ENCODE results near the gene DCUN1D1.
"Not testable (repeated sequence)": the region's sequence is repeated elsewhere in the genome, so short reads cannot be mapped to it uniquely, and the experiment has no call there.

Gene DCUN1D1
- total RNA-seq = 47.1 to 73.0 (median 62.7) reads per million in 3 experiments

DNA sequence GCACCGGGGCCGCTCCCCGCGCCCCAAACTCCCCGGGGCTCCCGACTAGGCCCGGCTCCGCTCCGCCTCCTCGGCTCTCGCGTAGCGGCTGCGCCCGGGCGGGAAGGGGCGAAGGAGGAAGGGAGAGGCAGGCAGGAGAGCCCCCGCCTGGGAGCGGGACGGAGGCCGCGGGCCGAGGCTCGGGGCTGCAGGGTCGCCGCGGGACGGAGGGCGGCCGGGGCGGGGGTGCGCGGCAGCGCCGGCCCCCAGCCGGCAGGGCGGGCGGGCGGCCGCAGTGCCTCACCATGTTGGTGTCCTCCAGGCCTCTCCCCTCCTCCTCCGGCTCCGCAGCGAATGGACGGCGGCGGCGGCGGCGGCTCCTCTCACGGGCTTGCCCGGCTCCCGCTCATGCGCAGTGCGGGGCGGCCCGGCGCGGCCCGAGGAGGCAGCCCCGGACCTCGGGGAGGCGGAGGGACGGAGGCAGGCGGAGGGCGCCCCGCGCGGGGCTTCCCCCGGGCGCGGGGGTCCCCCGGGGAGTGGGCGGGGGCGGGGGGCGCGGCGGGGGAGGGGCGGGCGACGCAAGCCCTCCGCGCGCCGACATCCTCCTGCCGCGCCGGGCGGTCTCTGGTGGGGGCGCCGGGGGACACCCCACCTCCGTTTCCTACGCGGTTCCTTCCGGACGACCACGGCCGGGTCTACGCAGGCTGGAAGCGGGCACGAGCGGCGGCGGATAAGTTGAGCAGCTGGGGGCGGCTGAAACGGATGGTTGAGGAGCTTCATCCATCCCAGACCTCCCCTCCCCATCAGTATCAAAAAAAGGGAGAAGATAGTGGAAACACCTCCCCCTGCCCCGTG, at the start of gene DCUN1D1:
Gene DCUN1D1, minus strand, starts transcription at position 335 of the 834 bp plus-strand sequence. Its CDS starts 49 bp downstream, at position 286.
- DNase-seq = peak; percentile 87

DNA sequence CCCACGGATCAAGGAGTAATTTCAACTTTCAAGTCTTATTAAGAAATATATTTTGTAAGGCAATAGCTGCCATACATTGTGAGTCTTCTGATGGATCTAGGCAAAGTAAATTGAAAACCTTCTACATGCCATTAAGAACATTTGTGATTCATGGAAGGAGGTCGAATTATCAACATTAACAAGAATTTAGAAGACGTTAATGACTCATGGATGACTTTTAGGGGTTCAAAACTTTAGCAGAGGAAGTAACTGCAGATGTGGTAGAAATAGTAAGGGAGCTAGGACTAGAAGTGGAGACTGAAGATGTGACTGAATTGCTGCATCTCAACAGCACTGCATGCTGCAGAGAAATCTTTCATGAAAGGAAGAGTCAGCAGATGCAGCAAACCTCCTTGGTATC, 48.1 kb upstream of the DCUN1D1 start:
- no peak for DNase-seq

DNA sequence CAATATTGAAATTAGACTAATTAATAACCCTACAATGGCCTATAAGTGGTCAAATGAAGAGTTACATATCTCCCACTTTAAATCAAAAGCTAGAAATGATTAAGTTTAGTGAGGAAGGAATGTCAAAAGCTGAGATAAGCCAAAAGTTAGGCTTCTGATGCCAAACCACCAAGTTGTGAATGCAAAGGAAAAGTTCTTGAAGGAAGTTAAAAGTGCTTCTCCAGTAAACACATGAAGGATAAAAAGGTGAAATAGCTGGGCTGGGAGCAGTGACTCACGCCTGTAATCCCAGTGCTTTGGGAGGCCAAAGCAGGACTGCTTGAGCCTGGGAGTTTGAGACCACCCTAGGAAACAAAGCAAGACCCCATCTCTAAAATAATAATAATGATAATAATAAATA, 46.9 kb upstream of the DCUN1D1 start:
- no peak for DNase-seq

DNA sequence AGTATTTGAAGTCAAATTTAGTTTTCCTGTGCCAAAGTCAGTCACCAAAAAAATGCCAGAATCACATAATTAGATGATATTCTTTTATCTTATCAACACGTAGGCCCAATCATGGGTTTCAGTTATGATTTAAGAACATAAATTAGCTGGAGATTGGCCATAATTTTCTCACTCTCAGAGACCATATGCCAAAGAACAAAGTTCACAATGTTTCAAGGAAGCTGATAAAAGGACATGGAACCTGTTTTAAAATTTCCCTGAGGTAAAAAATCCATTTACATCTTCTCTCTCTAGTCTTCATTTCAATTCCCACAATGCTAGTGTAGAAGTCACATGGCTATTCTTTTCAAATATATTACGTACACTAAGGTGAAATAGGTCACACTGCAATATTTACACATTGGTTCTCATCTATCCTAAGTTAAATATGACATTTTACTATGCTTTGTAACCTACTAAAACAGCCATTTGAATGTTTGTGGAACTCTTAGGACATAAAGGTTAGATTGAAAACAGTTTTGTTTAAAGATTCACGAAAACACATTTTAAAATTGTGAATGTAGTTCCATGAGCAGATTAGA, 42.7 kb upstream of the DCUN1D1 start:
- no peak for DNase-seq

DNA sequence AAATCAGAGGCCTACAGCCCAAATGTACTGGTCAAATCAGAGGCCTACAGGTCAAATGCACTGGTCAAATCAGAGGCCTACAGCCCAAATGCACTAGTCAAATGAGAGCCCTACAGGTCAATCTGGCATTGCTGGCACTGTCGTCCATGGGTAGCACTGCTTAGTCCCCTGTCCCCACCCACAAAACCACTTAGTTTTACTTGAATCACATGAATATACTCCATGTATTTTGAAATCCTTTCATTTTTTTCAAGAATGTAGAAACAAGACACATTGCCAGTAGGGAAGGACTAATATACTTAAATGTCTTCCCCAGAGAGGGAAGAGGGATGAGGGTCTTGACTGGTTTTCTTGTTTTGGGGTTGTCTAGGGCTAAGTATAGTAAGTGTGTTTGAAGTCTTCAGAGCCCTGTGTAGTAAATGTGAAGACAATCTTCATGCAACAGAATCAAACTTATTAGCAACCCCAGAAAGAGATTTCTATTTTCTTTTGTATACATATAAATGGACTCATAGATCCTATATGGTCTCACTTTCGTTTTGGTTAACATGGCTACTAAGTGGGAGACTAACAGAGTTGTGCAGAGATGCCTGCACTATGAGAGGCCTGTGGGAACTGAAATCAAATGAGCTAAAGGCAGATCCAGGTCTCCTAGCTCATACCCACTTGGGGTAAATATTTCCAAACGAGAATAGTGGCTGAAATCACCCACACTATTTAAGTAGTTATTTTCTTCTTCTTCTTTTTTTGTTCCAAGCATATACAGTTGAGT, 38.3 kb upstream of the DCUN1D1 start:
- DNase-seq = peak; percentile 2

DNA sequence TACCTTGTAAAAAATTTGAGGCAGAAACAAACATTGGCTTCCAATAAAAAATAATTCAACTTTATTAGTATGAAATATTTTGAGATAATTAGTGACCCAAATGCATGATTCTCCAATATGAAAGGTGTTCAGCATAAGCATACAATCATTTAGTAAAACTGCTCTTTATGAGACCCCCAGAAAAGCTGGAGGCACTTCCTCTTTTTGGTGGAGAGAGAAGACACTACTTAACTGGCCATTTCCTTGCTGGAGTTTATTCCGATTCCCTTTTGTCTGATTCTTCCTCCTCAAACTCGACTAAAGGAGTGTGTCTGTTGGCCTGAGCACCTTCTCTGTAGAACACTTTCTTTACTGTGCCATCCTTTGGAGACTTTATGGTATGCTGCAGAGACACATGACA, 34.8 kb upstream of the DCUN1D1 start:
- no peak for DNase-seq

DNA sequence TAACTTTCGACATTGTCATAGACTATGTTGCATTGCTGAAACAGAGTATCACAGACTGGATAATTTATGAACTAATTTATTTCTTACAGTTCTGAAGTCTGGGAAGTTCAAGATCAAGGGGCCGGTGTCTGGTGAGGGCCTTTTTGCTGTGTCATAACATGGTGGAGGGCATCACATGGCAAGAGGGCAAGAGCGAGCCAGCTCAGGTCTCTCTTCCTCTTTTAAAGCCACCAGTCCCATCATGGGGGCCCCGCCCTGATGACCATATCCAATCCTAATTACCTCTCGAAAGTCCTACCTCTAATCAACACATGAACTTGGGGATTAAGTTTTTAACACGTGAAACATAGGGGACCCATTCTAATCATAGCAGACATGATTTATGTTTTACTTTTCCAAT, 33.5 kb upstream of the DCUN1D1 start:
- no peak for DNase-seq

DNA sequence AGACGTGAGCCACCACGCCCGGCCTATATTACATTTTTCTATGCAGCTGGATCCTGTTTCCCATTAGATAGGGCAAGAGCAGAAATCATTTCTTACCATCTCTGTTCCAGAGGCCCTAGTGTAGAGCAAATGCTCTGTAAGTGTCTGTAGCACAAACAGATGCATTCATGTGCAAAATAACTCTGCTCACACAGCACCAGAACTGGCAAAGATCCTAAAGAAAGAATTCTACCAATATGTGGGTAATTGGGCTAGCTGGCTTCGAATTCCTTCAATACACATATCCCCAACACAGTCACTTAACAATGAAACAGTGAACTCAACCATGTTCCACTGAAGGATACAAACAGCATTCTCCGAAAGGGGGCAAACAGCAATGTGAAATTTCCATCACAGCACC, 32.7 kb upstream of the DCUN1D1 start:
- DNase-seq = no peak

DNA sequence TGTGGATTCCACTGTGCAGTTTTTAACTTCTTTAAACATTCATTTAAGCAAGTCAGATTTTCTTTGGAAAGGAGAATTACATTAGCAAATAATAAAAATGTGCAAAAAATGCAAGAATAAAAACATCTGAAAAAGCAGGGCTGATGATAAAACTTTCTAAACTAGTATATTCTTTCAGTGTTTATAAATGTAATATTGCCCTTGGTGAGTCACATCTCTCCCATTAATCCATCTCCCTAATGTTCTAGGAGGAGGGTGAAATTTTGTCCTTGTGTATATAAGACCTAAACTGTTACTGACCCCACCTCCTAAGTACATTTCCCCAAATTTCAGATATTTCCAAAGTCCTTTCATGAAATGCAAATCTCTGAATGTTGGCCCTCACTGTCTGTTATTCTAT, 28.5 kb upstream of the DCUN1D1 start:
- no peak for DNase-seq

DNA sequence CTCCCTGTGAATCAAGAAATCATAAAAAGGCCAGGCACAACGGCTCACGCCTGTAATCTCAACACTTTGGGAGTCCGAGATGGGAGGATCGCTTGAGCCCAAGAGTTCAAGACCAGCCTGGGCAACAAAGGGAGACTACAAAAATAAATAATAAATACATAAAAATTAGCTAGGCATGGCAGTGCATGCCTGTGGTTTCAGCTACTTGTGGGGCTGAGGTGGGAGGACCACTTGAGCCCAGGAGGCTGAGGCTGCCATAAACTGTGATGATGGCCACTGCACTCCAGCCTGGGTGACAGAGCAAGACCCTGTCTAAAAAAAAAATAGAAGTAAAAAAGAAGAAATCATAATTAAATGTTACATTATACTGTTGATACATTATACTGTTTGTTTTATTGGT, 28.0 kb upstream of the DCUN1D1 start:
- DNase-seq = no peak

DNA sequence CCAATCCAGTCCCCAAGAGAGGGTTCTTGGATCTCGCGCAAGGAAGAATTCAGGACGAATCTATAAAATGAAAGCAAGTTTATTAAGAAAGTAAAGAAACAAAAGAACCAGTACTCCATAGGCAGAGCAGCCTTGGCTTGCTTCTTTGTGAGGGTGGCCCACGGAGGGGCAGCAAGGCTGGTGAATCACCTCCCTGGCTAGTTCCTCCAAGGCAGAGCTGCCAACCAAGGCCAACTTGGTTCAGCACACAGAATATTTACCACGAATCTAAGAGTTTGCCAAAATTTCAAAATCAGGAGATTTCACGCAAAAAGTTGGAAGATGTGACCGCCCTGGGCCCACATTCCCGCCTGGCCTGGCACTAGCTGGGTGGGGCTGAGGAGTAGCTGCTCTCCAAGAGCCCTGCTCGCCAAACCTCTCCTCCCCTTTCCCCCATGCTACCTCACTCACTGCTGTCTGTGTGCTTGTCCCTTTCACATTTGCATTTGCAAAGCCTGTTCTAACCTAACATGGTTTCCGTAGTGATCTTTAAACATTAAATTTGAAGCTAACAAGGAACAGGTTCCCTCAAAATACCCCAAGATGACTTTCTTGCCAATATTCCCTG, 26.2 kb upstream of the DCUN1D1 start:
- DNase-seq = no peak

DNA sequence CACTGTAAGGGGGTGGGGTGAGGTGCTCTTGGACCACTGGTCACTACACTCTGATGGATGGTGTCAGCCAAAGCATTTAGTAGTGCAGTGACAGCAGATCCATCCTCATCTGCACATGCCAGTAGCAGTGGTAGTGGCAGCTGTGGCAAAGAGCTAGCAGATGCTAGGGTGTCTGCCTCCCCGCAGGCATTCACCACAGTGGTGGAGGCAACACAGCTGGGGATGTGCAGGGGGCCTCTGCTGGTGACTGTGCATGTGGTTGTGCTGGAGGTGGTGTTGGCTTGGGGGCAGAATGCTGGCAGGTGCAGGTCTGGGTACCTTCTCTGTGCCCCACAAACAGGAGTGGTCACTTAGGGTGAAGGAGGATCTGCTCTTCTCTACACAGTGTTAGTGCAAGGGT, 19.4 kb upstream of the DCUN1D1 start:
- no peak for DNase-seq

DNA sequence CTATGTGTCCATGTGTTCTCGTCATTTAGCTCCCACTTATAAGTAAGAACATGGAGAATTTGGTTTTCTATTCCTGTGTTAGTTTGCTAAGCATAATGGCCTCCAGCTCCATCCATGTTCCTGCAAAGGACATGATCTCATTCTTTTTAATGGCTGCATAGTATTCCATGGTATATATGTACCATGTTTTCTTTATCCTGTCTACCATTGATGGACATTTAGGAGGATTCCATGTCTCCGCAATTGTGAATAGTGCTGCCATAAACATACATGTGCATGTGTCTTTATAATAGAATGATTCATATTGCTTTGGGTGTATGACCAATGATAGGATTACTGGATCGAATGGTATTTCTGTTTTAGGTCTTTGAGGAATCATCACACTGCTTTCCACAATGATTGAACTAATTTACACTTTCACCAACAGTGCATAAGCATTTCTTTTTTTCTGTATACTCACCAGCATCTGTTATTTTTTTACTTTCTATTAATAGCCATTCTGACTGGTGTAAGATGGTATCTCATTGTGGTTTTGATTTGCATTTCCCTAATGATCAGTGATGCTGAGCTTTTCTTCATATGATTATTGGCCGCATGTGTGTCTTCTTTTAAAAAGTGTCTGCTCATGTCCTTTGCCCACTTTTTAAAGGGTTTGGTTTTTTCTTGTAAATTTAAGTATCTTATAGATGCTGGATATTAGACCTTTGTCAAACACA, 13.3 kb upstream of the DCUN1D1 start:
- not testable (repeated sequence) for DNase-seq

DNA sequence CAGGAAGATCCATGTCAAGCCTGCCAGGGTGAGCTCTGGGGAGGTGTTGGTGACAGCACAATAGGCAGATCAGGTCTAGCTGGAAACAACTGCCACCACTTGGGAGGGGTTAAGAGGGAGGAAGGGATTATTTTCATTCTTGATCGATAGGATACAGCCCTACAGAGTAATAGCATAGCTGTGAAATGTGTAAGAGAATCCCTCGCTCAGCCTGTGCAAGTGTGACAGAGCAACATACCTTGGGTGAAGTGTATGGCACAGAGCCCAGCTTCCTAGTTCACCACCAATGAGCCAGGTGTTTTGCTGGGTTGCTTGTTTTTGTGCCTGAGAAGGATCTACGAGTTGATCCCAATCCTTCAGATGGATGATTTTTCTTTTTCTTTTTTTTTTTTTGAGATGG, 9.2 kb upstream of the DCUN1D1 start:
- no peak for DNase-seq

DNA sequence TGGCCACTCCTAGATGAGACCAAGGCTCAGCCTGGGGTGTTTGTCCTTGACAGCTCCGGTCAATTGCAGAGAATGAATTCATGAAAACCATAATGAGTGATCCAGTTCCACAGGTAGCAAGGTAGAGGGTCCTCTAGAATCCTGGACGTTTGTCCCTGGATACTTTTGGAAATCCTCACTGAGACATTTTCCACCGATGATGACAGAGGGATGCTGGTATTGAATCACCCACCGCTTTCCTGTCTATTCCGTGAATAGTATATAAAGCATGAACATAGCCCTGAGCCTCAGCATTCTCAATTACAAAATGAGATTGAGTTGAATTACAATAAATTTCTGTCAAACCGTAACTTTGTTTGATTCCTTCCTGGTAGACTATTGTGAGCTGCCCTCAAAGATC, 5.7 kb upstream of the DCUN1D1 start:
- DNase-seq = no peak

DNA sequence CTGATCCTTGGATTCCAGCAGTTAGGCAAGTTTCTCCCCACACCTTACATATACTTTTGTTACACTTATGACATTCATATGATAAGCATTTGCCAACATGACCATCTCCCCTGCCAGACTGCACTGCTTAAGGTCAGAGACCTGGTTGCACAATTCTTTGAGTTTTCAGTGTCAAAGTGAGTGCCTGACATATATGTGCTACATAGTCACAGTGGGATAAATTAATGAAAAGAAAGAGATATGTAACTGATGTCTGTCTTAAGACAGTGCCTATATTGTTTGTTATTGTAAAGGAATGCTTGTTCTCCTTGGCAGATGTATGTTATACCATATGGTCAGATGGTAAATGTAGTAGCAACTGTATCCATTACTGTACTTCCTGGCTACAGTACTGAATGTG, 3.5 kb upstream of the DCUN1D1 start:
- no peak for DNase-seq

DNA sequence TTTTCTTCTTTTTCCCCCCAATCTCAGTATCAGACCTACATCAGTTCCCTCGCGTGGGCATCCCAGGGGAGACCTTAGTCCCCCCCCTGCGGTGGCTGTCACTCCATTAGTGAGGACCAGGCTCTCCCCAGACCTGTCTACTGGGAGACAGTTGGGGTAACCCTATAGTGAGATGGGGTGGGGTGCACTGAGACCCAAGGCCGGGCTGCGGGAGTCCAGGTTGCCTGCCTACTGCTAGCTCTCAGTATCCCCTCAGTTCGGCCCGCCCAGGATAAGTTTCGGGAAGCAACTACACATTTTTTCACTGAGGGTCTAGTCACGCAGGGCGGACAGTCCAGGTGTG, 671 bp upstream of the DCUN1D1 start:
- no peak for DNase-seq

DNA sequence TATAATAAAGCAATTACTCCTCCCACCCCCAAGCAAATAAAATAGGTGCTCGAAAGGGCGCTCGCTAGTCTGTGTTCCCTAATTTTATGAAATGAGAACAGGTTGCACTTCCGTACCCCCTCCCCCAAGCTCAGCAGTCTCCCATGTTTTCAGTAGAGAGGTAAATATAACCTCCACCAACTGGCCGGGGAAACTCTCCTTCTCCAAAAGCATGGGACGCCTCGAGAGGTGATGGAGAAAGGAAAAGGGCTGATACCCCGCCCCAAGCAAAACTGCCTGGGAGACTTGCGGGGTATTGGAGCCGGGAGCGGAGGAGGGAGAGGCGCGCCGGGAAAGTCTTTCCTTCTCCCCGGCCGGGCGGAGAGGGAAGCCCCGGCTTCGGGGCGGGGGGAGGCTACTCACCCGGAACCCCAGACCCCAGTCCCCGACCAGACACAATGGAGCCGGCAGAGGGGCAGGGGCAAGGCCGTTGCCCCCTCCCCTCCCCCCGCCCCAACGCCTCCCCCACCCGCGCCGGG, 605 bp downstream of the DCUN1D1 start:
- peak; percentile 33 for DNase-seq

DNA sequence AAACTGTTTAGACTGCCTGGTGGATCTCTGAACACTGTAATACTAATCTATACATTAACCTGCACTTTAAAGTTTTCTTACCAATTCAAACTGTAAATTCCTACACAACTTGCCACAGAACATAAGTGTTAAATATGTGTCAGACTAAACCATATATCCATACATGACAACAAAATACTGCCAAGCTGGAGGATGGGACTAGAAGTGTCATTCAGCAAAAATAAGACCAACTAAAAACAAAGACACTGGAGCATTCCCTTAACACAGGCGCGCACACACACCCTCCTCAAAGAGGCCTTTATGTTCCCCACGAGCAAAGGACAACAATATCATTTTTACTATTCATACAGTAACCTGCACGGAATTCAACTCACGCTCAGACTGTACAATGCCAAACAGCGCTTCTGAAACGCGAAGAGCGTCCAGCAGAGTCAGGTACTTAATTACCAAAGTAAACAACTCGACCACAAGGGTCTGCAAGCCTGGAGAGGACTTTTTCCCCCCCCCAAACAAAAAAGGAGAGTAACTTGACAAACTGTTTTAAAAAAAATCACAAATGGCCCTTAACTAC, 1.1 kb downstream of the DCUN1D1 start:
- DNase-seq = no peak

DNA sequence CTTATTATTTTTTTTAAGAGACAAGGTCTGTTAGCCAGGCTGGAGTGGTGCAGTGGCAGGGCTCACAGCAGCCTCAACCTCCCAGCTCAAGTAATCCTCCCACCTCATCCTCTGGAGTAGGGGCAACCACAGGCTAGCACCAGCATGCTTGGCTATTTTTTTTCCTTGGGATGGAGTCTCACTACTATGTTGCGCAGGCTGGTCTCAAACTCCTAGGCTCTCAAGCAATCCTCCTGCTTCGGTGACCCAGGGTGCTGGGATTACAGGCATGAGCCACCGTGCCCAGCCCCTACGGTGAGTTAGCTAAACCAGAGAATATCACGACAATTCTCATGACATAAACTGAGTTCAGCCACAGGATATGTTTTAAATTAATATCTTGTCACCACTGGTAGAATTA, 2.0 kb downstream of the DCUN1D1 start:
- DNase-seq = no peak

DNA sequence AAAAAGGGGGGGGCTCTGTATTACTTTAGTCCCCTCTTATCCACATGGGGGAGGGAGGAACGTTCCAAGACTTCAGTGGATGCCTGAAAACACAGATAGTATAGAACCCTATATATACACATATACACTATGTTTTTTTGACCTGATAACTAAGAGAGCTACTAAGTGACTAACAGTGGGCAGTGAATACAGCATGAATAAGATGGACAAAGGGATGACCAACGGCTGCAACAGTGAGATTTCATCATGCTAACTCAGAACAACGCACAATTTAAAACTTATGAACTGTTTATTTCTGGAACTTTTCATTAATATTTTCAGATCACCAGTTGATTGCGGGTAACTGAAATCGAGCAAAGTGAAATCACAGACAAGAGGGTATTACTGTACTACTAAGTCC, 7.3 kb downstream of the DCUN1D1 start:
- DNase-seq = no peak

DNA sequence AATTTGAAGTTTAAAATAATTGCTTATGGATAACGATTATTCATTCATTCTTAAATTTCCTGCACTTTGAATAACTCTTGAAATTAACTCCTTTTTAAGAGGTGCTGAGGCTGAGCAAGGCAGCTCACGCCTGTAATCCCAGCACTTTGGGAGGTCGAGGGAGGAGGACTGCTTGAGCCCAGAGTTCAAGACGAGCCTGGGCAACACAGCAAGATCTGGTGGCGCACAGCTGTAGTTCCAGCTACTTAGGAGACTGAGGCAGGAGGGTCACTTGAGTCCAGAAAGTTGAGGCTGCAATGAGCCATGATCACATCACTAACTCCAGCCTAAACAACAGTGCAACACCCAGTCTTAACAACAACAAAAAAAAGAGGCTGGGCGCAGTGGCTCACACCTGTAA, 8.0 kb downstream of the DCUN1D1 start:
- DNase-seq = no peak
